A549 (cell line): ENCODE results near the gene CD82. TPM values are rescaled to one million over a fixed set of nuclear protein-coding genes. Genes with fewer than 3 reads are reported as not detected.

Experiments used
- ATAC-seq, 2 experiments: fragments of 200-7000 bp in 1 of 2; fragments of >200 bp in 1 of 2; cut with Nextera tagmentation in 1 of 2; cut with Tn5 transposase in 1 of 2; 3 replicates each; pipeline versions ENCODE4 v1.8.0 to v1.9.1; 2018 to 2020; ENCODE audit warnings: mild to moderate bottlenecking in 1 of 2, moderate library complexity in 1 of 2
- CTCF ChIA-PET: fragments of 300-600 bp; sonication (Branson Sonifier 250); formaldehyde crosslinking; extraction: SDS; loops from one replicate; lab custom pipeline; 2021; ENCODE audit warnings: antibody characterized with exemption, inconsistent platforms; lab: Yijun Ruan, JAX
- POLR2A ChIA-PET: fragments of 350-600 bp; formaldehyde crosslinking; extraction: SDS; loops from one replicate; lab custom pipeline; 2021; ENCODE audit warnings: antibody characterized with exemption, inconsistent platforms; lab: Yijun Ruan, JAX
- DNase-seq, 2 experiments: peaks; one replicate each; pipeline versions ENCODE4 v3.0.0 to v3.0.0-alpha.2; 2011 to 2016; ENCODE audit warnings: low read depth in 1 of 2, low spot score in 1 of 2
- FAIRE-seq: peaks from 2 replicates; lab custom pipeline; 2011; peaks lifted over from hg19 to GRCh38; lab: Jason Lieb, UNC
- H3K27ac ChIP-seq, 2 experiments: fragments of >200 bp; sonication (Bioruptor Twin); formaldehyde crosslinking; 3 replicates each; pipeline ENCODE4 v1.5.1; 2016 to 2017
- H3K4me1 ChIP-seq: fragments of >200 bp; sonication (Bioruptor Twin); formaldehyde crosslinking; 3 replicates; pipeline ENCODE4 v1.6.1; 2016
- H3K4me2 ChIP-seq: fragments of >200 bp; sonication (Bioruptor Twin); formaldehyde crosslinking; 3 replicates; pipeline ENCODE4 v1.6.1; 2016
- H3K4me3 ChIP-seq: fragments of >200 bp; sonication (Bioruptor Twin); formaldehyde crosslinking; 3 replicates; pipeline ENCODE4 v1.5.1; 2016
- H3K9me3 ChIP-seq: fragments of >200 bp; sonication (Bioruptor Twin); formaldehyde crosslinking; 3 replicates; pipeline ENCODE4 v1.6.1; 2016
- CBX2 ChIP-seq: fragments of 200-600 bp; sonication (generic); IDR thresholded peaks from 2 replicates; pipeline ENCODE4 v1.6.1; 2016; ENCODE audit warnings: low read depth, mild to moderate bottlenecking, borderline replicate concordance
- CTCF ChIP-seq: fragments of >200 bp; sonication (Bioruptor Twin); formaldehyde crosslinking; IDR thresholded peaks from 3 replicates; pipeline ENCODE4 v1.5.1; 2016
- EHMT2 ChIP-seq: fragments of 200-600 bp; sonication (generic); IDR thresholded peaks from 2 replicates; pipeline ENCODE4 v1.6.1; 2016; ENCODE audit warnings: antibody characterized with exemption, low read depth, mild to moderate bottlenecking, moderate library complexity
- ELK1 ChIP-seq: fragments of 150-350 bp; IDR thresholded peaks from 2 replicates; pipeline ENCODE4 v1.6.1; 2014; ENCODE audit warnings: low read depth, mild to moderate bottlenecking, low read length
- FOXS1 ChIP-seq: fragments of 250-450 bp; sonication (Bioruptor Pico); IDR thresholded peaks from 2 replicates; pipeline ENCODE4 v1.5.0; 2020; ENCODE audit warnings: mild to moderate bottlenecking, moderate library complexity
- GATA3 ChIP-seq: IDR thresholded peaks from 2 replicates; pipeline ENCODE4 v1.6.1; 2012; ENCODE audit warnings: borderline replicate concordance
- HOXB13 ChIP-seq: fragments of 250-450 bp; sonication (Bioruptor Pico); IDR thresholded peaks from 2 replicates; pipeline ENCODE4 v1.5.0; 2020; ENCODE audit warnings: low read depth, mild to moderate bottlenecking, moderate library complexity
- PBX3 ChIP-seq: IDR thresholded peaks from 2 replicates; pipeline ENCODE4 v1.6.1; 2012
- RAD21 ChIP-seq, 2 experiments: fragments of >200 bp in 1 of 2; sonication (Bioruptor Twin) in 1 of 2; formaldehyde crosslinking in 1 of 2; IDR thresholded peaks in 1 of 2; conservative IDR thresholded peaks in 1 of 2; 2 replicates in 1 of 2; 3 replicates in 1 of 2; pipeline ENCODE4 v1.6.1; 2012 to 2018; ENCODE audit warnings: inconsistent platforms in 1 of 2
- RARB ChIP-seq: fragments of 250-450 bp; sonication (Bioruptor Pico); IDR thresholded peaks from 2 replicates; pipeline ENCODE4 v1.8.0; 2021; ENCODE audit warnings: mild to moderate bottlenecking, moderate library complexity
- SREBF2 ChIP-seq: fragments of 450-650 bp; IDR thresholded peaks from 2 replicates; pipeline ENCODE4 v1.6.1; 2014; ENCODE audit warnings: mild to moderate bottlenecking, moderate library complexity
- ZC3H11A ChIP-seq: fragments of 450-650 bp; IDR thresholded peaks from 2 replicates; pipeline ENCODE4 v1.6.1; 2014; ENCODE audit warnings: antibody characterized with exemption, mild to moderate bottlenecking
- ZFP36 ChIP-seq: fragments of 450-650 bp; IDR thresholded peaks from 2 replicates; pipeline ENCODE4 v1.6.1; 2014; ENCODE audit warnings: borderline replicate concordance; ENCODE audit not compliant: partially characterized antibody
- ZSCAN20 ChIP-seq: fragments of 250-450 bp; sonication (Bioruptor Pico); IDR thresholded peaks from 2 replicates; pipeline ENCODE4 v1.8.0; 2022; ENCODE audit warnings: mild to moderate bottlenecking, moderate library complexity
- WGBS: methylation state at CpG from one replicate; pipeline ENCODE4 v1.1.6; 2017; ENCODE audit errors: missing lambda C conversion rate; 5-methylcytosine and 5-hydroxymethylcytosine counted together
- polyA plus RNA-seq, 4 experiments: library from polyadenylated mRNA; depleted of rRNA in 3 of 4; stranded (reverse); fragments of >200 nt; fragmentation: RNase III in 1 of 4; extraction: RNeasy Plus Mini Kit Qiagen cat#74134 plus additional on column Dnase treatment in 1 of 4; gene quantifications; 2 replicates in 3 of 4; 3 replicates in 1 of 4; pipeline ENCODE4 v1.2.3, GENCODE V29; 2011 to 2017

Gene CD82
- polyA plus RNA-seq, 2 of the 4 experiments (the other 2 are of a cell fraction) = 2.8 to 3.2 TPM

GRCh38 chr11:44622190-44622650 is 56.8 kb downstream of the CD82 start:
- ATAC-seq (no peak), FAIRE-seq (no peak)

GRCh38 chr11:44622721-44623258 is 57.3 kb downstream of the CD82 start:
- Histone ChIP-seq H3K27ac (no peak overlapping the region), H3K4me1 (no peaks in the 10 kb centered on the region), H3K9me3 (no peaks in the 10 kb centered on the region), H3K4me3 (no peak overlapping the region), H3K4me2 (no peak overlapping the region)
- CTCF ChIA-PET = interaction anchor here (0.9 to 25.3 kb wide), 16 partner anchors 7 to 482 kb away, joined by 3 to 865 read pairs (median 10); partner anchors contain the start of gene CD82
- FAIRE-seq (no peak), ATAC-seq (no peak), DNase-seq (no peak)
- POLR2A ChIA-PET = interaction anchor here (1.2 kb wide), 1 partner anchor 288 kb away, joined by 3 read pairs; no protein-coding TSS in a partner anchor
- TF ChIP-seq SREBF2 = no peak
- no peak for TF ChIP-seq GATA3
- TF ChIP-seq HOXB13 (CRISPR knock-in tag) = no peak
- no peak for TF ChIP-seq CTCF
- TF ChIP-seq EHMT2 = no peak
- TF ChIP-seq RAD21 (conservative IDR thresholded peaks at IDR 0.05 in 1 of 2, IDR thresholded peaks at IDR 0.05 in 1 of 2) = no peak
- 78% methylated on average over 7 of the region's 11 CpGs for WGBS

More at GRCh38 chr11:44622190-44622650, 56.8 kb downstream of the CD82 start:
- TF ChIP-seq HOXB13 (CRISPR knock-in tag) = no peak
- TF ChIP-seq FOXS1 (CRISPR knock-in tag) = no peak
- no peak for TF ChIP-seq CBX2
- no peak for TF ChIP-seq PBX3
- TF ChIP-seq ZFP36 = no peak
- TF ChIP-seq ELK1 = no peak
- TF ChIP-seq ZC3H11A = no peak
- TF ChIP-seq, all 56 proteins: peak for 0
- 100% methylated on average over 2 of the region's 4 CpGs for WGBS
- ChIA-PET POLR2A (interaction anchor here (1.2 kb wide), 1 partner anchor 289 kb away, joined by 3 read pairs; no protein-coding TSS in a partner anchor), CTCF (interaction anchor here (0.8 to 25.3 kb wide), 37 partner anchors 8 to 709 kb away, joined by 3 to 865 read pairs (median 5); partner anchors contain the start of gene CD82)
- Histone ChIP-seq H3K9me3 (no peaks in the 10 kb centered on the region), H3K27ac (no peak overlapping the region), H3K4me1 (no peaks in the 10 kb centered on the region), H3K4me2 (no peak overlapping the region), H3K4me3 (no peak overlapping the region)
- no peak for DNase-seq

GRCh38 chr11:44623341-44623730 is 57.9 kb downstream of the CD82 start:
- FAIRE-seq (no peak), DNase-seq (no peak)
- CTCF ChIA-PET = interaction anchor here (1.0 to 25.3 kb wide), 11 partner anchors 10 to 313 kb away, joined by 3 to 865 read pairs (median 4); partner anchors contain the start of gene CD82

More at GRCh38 chr11:44623341-44623730, 57.9 kb downstream of the CD82 start:
- Histone ChIP-seq H3K4me2 (no peak overlapping the region), H3K4me1 (no peaks in the 10 kb centered on the region), H3K9me3 (no peaks in the 10 kb centered on the region), H3K4me3 (no peak overlapping the region), H3K27ac (no peak overlapping the region)
- TF ChIP-seq ZSCAN20 (CRISPR knock-in tag) = no peak
- no peak for TF ChIP-seq RARB (CRISPR knock-in tag)
- POLR2A ChIA-PET = no interaction called here
- 73% methylated on average over 9 of the region's 10 CpGs for WGBS
- no peak for ATAC-seq
